ENCODE results near the gene SNCAIP. TPM values are rescaled to one million over a fixed set of nuclear protein-coding genes. Genes with fewer than 3 reads are reported as not detected.

Gene SNCAIP
- total RNA-seq, 4 donors from 2014 or later = 0.88 to 13.0 (median 2.9) TPM

GRCh38 chr5:122471031-122471751 is 159.2 kb downstream of the SNCAIP start:
- WGBS, 2 donors = 81 to 82% methylated on average over 9 of the region's 9 CpGs
- intact Hi-C loops (cut with DNase I; ENCODE audit: low total_unique reads) = no loop called here
- H3K4me3 ChIP-seq (ENCODE audit: low read depth, poor library complexity, severe bottlenecking) = no peak overlapping the region

GRCh38 chr5:122471752-122472061 is 159.7 kb downstream of the SNCAIP start:
- WGBS, 2 donors = 89 to 91% methylated on average over 5 of the region's 5 CpGs
- no peak for DNase-seq (ENCODE audit: low spot score in 2 of 2)
- intact Hi-C loops (cut with DNase I; ENCODE audit: low total_unique reads) = no loop called here
- no peak for TF ChIP-seq POLR2A (IDR thresholded peaks at IDR 0.05)
- no peak for TF ChIP-seq CTCF (IDR thresholded peaks at IDR 0.05)
- H3K4me3 ChIP-seq (ENCODE audit: low read depth, poor library complexity, severe bottlenecking) = no peak overlapping the region

More at GRCh38 chr5:122471031-122471751, 159.2 kb downstream of the SNCAIP start:
- TF ChIP-seq POLR2A (IDR thresholded peaks at IDR 0.05) (no peak), CTCF (IDR thresholded peaks at IDR 0.05) (no peak)
- DNase-seq (ENCODE audit: low spot score in 2 of 2) = no peak

- 87 to 88% methylated on average over 5 of the region's 5 CpGs for WGBS, 2 donors
- intact Hi-C loops (cut with DNase I; ENCODE audit: low total_unique reads) = no loop called here
- H3K4me3 ChIP-seq (ENCODE audit: low read depth, poor library complexity, severe bottlenecking) = no peak overlapping the region
- TF ChIP-seq POLR2A (IDR thresholded peaks at IDR 0.05) (no peak), CTCF (IDR thresholded peaks at IDR 0.05) (no peak)
- no peak for DNase-seq (ENCODE audit: low spot score in 2 of 2)
Measured at GRCh38 chr5:122473138-122473843, 161.3 kb downstream of the SNCAIP start.

- no peak for DNase-seq (ENCODE audit: low spot score in 2 of 2)
- WGBS, 2 donors = 75 to 83% methylated on average over 4 of the region's 4 CpGs
- TF ChIP-seq POLR2A (IDR thresholded peaks at IDR 0.05) (no peak), CTCF (IDR thresholded peaks at IDR 0.05) (no peak)
- intact Hi-C loops (cut with DNase I; ENCODE audit: low total_unique reads) = no loop called here
- H3K4me3 ChIP-seq (ENCODE audit: low read depth, poor library complexity, severe bottlenecking) = no peak overlapping the region
Measured at GRCh38 chr5:122473941-122474340, 161.9 kb downstream of the SNCAIP start.

- no peak for DNase-seq (ENCODE audit: low spot score in 2 of 2)
- intact Hi-C loops (cut with DNase I; ENCODE audit: low total_unique reads) = no loop called here
- TF ChIP-seq CTCF (IDR thresholded peaks at IDR 0.05) (no peak), POLR2A (IDR thresholded peaks at IDR 0.05) (no peak)
- 75 to 83% methylated on average over 3 of the region's 3 CpGs for WGBS, 2 donors
- H3K4me3 ChIP-seq (ENCODE audit: low read depth, poor library complexity, severe bottlenecking) = no peak overlapping the region
Measured at GRCh38 chr5:122478741-122479442, 166.9 kb downstream of the SNCAIP start.

All from lower leg skin (tissue), 4 donors.